ENCODE data around the gene CD3G.
A peak's percentile ranks its signal among the peaks of the same experiment; 100 is the strongest.

CD3G gene

GRCh38 chr11:118322721-118323120, 21.4 kb upstream of the CD3G start:
- Histone ChIP-seq H3K9me3 (ENCODE audit: control insufficient read depth in 1 of 2, low read length in 2 of 2) (no peaks in the 10 kb centered on the region), H3K4me3 (ENCODE audit: low read depth in 1 of 2, low read length in 2 of 2) (no peak overlapping the region), H3K4me1 (ENCODE audit: control insufficient read depth in 1 of 2, insufficient read depth in 2 of 2, low read length in 2 of 2) (peaks cover 18 to 20% of the 10 kb centered on the region in 2 donors), H3K27me3 (ENCODE audit: control insufficient read depth in 1 of 2, insufficient read depth in 2 of 2, low read length in 2 of 2) (no peaks in the 10 kb centered on the region), H3K36me3 (ENCODE audit: control insufficient read depth in 1 of 2, insufficient read depth in 2 of 2, low read length in 2 of 2) (no peaks in the 10 kb centered on the region), H3K9ac (ENCODE audit: low read depth in 1 of 2, low read length in 2 of 2) (no peak overlapping the region), H3K27ac (ENCODE audit: low read depth, low read length) (no peak overlapping the region)

DNA sequence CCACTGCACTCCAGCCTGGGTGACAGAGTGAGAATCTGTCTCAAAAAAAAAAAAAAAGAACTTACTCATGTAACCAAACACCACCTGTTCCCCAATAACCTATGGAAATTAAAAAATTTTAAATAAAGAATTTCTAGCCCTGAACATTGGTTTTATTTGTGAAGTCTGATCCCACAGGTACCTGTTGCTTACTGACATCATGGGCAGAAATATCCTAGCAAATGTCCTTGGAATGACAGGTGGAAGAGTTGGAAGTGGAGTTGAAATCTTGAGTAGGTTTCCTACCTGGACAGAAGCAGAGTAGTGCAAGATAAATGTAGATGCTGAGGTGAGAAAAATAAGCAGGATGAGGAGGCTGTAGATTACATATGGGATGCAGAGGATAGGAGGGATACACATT, 18.9 kb upstream of the CD3G start:
- H3K9ac ChIP-seq (ENCODE audit: low read depth in 1 of 2, low read length in 2 of 2): no peak overlapping the region
- H3K4me1 ChIP-seq (ENCODE audit: control insufficient read depth in 1 of 2, insufficient read depth in 2 of 2, low read length in 2 of 2): peaks cover 5 to 9% of the 10 kb centered on the region in 2 donors
- H3K27me3 ChIP-seq (ENCODE audit: control insufficient read depth in 1 of 2, insufficient read depth in 2 of 2, low read length in 2 of 2): no peaks in the 10 kb centered on the region
- H3K4me3 ChIP-seq (ENCODE audit: low read depth in 1 of 2, low read length in 2 of 2): no peak overlapping the region
- no peaks in the 10 kb centered on the region for H3K36me3 ChIP-seq (ENCODE audit: control insufficient read depth in 1 of 2, insufficient read depth in 2 of 2, low read length in 2 of 2)
- no peak overlapping the region for H3K27ac ChIP-seq (ENCODE audit: low read depth, low read length)
- no peaks in the 10 kb centered on the region for H3K9me3 ChIP-seq (ENCODE audit: control insufficient read depth in 1 of 2, low read length in 2 of 2)

GRCh38 chr11:118328745-118329144, 15.4 kb upstream of the CD3G start:
- Histone ChIP-seq H3K4me1 (ENCODE audit: control insufficient read depth in 1 of 2, insufficient read depth in 2 of 2, low read length in 2 of 2) (no peaks in the 10 kb centered on the region), H3K36me3 (ENCODE audit: control insufficient read depth in 1 of 2, insufficient read depth in 2 of 2, low read length in 2 of 2) (no peaks in the 10 kb centered on the region), H3K27me3 (ENCODE audit: control insufficient read depth in 1 of 2, insufficient read depth in 2 of 2, low read length in 2 of 2) (no peaks in the 10 kb centered on the region)

DNA sequence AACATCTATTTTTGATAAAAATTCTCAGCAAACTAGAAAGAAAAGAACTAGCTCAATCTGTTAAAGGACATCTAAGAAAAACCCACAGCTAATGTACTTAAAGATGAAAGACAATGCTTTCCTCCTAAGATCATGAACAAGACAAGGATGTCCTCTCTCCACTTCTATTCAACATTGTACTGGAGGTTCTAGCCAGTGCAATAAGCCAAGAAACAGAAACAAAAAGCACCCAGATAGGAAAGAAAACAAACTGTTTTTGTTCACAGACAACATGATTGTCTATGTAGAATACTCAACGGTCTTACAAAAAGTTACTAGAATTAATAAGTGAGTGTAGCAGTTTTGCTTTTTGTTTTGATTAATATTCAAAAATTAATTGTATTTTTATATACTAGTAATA, 9.4 kb upstream of the CD3G start:
- no peaks in the 10 kb centered on the region for H3K4me1 ChIP-seq (ENCODE audit: control insufficient read depth in 1 of 2, insufficient read depth in 2 of 2, low read length in 2 of 2)
- H3K36me3 ChIP-seq (ENCODE audit: control insufficient read depth in 1 of 2, insufficient read depth in 2 of 2, low read length in 2 of 2): no peaks in the 10 kb centered on the region
- H3K9ac ChIP-seq (ENCODE audit: low read depth in 1 of 2, low read length in 2 of 2): no peak overlapping the region
- H3K4me3 ChIP-seq (ENCODE audit: low read depth in 1 of 2, low read length in 2 of 2): no peak overlapping the region
- H3K27me3 ChIP-seq (ENCODE audit: control insufficient read depth in 1 of 2, insufficient read depth in 2 of 2, low read length in 2 of 2): no peaks in the 10 kb centered on the region
- H3K27ac ChIP-seq (ENCODE audit: low read depth, low read length): no peak overlapping the region
- H3K9me3 ChIP-seq (ENCODE audit: control insufficient read depth in 1 of 2, low read length in 2 of 2): no peaks in the 10 kb centered on the region

More at GRCh38 chr11:118328745-118329144, 15.4 kb upstream of the CD3G start:
- Histone ChIP-seq H3K9ac (ENCODE audit: low read depth in 1 of 2, low read length in 2 of 2) (no peak overlapping the region), H3K9me3 (ENCODE audit: control insufficient read depth in 1 of 2, low read length in 2 of 2) (no peaks in the 10 kb centered on the region), H3K27ac (ENCODE audit: low read depth, low read length) (no peak overlapping the region), H3K4me3 (ENCODE audit: low read depth in 1 of 2, low read length in 2 of 2) (no peak overlapping the region)

DNA sequence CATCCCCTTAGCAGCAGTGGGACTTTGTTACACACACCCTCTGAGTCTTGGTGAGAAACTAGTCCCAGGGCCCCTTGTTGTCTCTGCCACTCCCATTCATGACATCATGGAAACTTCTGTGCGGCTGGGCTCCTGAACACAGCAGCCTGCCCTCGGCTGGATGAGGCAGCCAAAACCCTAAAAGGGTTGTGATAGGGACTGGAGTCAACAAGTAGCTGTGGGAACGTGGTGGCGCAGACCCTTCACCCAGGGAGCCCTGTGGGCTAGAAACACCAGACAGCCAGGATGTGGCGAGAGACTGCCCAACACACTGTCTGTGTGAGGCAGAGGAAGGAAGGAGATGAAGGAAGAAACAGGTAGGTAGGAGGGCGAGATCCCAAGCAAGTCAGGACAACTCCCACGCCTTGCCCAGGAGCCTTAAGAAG, 5.5 kb upstream of the CD3G start:
- Histone ChIP-seq H3K9ac (ENCODE audit: low read depth in 1 of 2, low read length in 2 of 2) (no peak overlapping the region), H3K9me3 (ENCODE audit: control insufficient read depth in 1 of 2, low read length in 2 of 2) (no peaks in the 10 kb centered on the region), H3K27me3 (ENCODE audit: control insufficient read depth in 1 of 2, insufficient read depth in 2 of 2, low read length in 2 of 2) (no peaks in the 10 kb centered on the region), H3K27ac (ENCODE audit: low read depth, low read length) (no peak overlapping the region), H3K36me3 (ENCODE audit: control insufficient read depth in 1 of 2, insufficient read depth in 2 of 2, low read length in 2 of 2) (no peaks in the 10 kb centered on the region), H3K4me1 (ENCODE audit: control insufficient read depth in 1 of 2, insufficient read depth in 2 of 2, low read length in 2 of 2) (no peaks in the 10 kb centered on the region), H3K4me3 (ENCODE audit: low read depth in 1 of 2, low read length in 2 of 2) (no peak overlapping the region)

- H3K4me3 ChIP-seq (ENCODE audit: low read depth in 1 of 2, low read length in 2 of 2): peak overlapping the region in 1 of 2 donors; percentile 3
- no peaks in the 10 kb centered on the region for H3K36me3 ChIP-seq (ENCODE audit: control insufficient read depth in 1 of 2, insufficient read depth in 2 of 2, low read length in 2 of 2)
- H3K27ac ChIP-seq (ENCODE audit: low read depth, low read length): peak overlapping the region; percentile 23
- no peaks in the 10 kb centered on the region for H3K9me3 ChIP-seq (ENCODE audit: control insufficient read depth in 1 of 2, low read length in 2 of 2)
- no peak overlapping the region for H3K9ac ChIP-seq (ENCODE audit: low read depth in 1 of 2, low read length in 2 of 2)
- no peaks in the 10 kb centered on the region for H3K27me3 ChIP-seq (ENCODE audit: control insufficient read depth in 1 of 2, insufficient read depth in 2 of 2, low read length in 2 of 2)
- no peaks in the 10 kb centered on the region for H3K4me1 ChIP-seq (ENCODE audit: control insufficient read depth in 1 of 2, insufficient read depth in 2 of 2, low read length in 2 of 2)
These were observed 4.7 kb upstream of the CD3G start for GRCh38 chr11:118339281-118339961.

DNA sequence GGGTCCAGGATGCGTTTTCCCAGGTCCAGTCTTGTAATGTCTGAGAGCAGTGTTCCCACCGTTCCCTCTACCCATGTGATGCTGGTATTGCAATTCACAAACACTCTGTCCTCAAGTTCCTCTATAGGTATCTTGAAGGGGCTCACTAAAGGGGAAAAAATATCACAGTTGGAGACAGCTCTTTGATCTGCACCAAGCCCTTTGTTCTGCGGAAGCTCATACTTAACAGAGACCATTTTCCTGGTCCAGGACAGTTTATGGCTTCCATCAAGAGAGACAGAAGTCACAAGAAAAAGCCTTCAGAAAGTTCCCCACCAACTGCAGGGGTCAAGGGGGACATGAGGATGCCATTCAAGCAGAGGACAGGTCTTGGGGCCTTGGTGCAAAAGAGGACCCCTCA, 3.7 kb upstream of the CD3G start:
- Histone ChIP-seq H3K27ac (ENCODE audit: low read depth, low read length) (no peak overlapping the region), H3K4me1 (ENCODE audit: control insufficient read depth in 1 of 2, insufficient read depth in 2 of 2, low read length in 2 of 2) (no peaks in the 10 kb centered on the region), H3K4me3 (ENCODE audit: low read depth in 1 of 2, low read length in 2 of 2) (peak overlapping the region; percentile 29 to 53), H3K9ac (ENCODE audit: low read depth in 1 of 2, low read length in 2 of 2) (no peak overlapping the region), H3K27me3 (ENCODE audit: control insufficient read depth in 1 of 2, insufficient read depth in 2 of 2, low read length in 2 of 2) (no peaks in the 10 kb centered on the region), H3K36me3 (ENCODE audit: control insufficient read depth in 1 of 2, insufficient read depth in 2 of 2, low read length in 2 of 2) (no peaks in the 10 kb centered on the region), H3K9me3 (ENCODE audit: control insufficient read depth in 1 of 2, low read length in 2 of 2) (no peaks in the 10 kb centered on the region)

DNA sequence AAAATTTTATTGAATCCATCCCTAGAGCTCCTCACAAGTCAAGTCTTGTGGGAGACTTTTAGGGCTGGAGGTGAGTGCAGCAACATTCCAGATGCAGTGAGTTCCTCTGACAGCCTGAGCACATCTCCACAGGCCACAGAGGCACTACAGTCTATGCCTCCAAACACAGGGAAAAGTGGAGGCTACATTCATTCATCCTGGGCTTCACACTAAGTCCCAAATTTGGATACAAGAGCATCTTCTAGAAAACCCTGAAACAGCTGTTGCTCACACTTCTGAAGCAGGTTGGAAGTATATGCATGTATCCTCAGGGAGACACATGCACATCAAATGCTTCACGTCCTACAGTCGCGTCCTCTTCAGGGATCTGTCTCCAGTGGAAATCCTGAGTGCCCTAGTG, 2.9 kb upstream of the CD3G start:
- Histone ChIP-seq H3K36me3 (ENCODE audit: control insufficient read depth in 1 of 2, insufficient read depth in 2 of 2, low read length in 2 of 2) (no peaks in the 10 kb centered on the region), H3K9me3 (ENCODE audit: control insufficient read depth in 1 of 2, low read length in 2 of 2) (no peaks in the 10 kb centered on the region), H3K9ac (ENCODE audit: low read depth in 1 of 2, low read length in 2 of 2) (peak overlapping the region in 1 of 2 donors; percentile 16), H3K27me3 (ENCODE audit: control insufficient read depth in 1 of 2, insufficient read depth in 2 of 2, low read length in 2 of 2) (no peaks in the 10 kb centered on the region), H3K4me3 (ENCODE audit: low read depth in 1 of 2, low read length in 2 of 2) (peak overlapping the region; percentile 36 to 53), H3K4me1 (ENCODE audit: control insufficient read depth in 1 of 2, insufficient read depth in 2 of 2, low read length in 2 of 2) (no peaks in the 10 kb centered on the region), H3K27ac (ENCODE audit: low read depth, low read length) (no peak overlapping the region)

- no peaks in the 10 kb centered on the region for H3K27me3 ChIP-seq (ENCODE audit: control insufficient read depth in 1 of 2, insufficient read depth in 2 of 2, low read length in 2 of 2)
These were observed 2.2 kb upstream of the CD3G start for GRCh38 chr11:118341815-118342489.

GRCh38 chr11:118342503-118343161, 1.5 kb upstream of the CD3G start, which contains the start of gene CD3D:
Gene CD3D (minus strand): TSS chr11:118342705. CDS start chr11:118342607, 98 bp downstream.
- Histone ChIP-seq H3K9ac (ENCODE audit: low read depth in 1 of 2, low read length in 2 of 2) (peak within 1 kb of the TSS; percentile 16 to 26), H3K4me3 (ENCODE audit: low read depth in 1 of 2, low read length in 2 of 2) (peak within 1 kb of the TSS; percentile 53 to 58), H3K27me3 (ENCODE audit: control insufficient read depth in 1 of 2, insufficient read depth in 2 of 2, low read length in 2 of 2) (no peaks in the 10 kb centered on the region), H3K9me3 (ENCODE audit: control insufficient read depth in 1 of 2, low read length in 2 of 2) (no peaks in the 10 kb centered on the region), H3K36me3 (ENCODE audit: control insufficient read depth in 1 of 2, insufficient read depth in 2 of 2, low read length in 2 of 2) (no peaks in the 10 kb centered on the region), H3K27ac (ENCODE audit: low read depth, low read length) (peak within 1 kb of the TSS; percentile 34), H3K4me1 (ENCODE audit: control insufficient read depth in 1 of 2, insufficient read depth in 2 of 2, low read length in 2 of 2) (no peaks in the 10 kb centered on the region)

More at GRCh38 chr11:118341815-118342489, 2.2 kb upstream of the CD3G start:
- Histone ChIP-seq H3K4me3 (ENCODE audit: low read depth in 1 of 2, low read length in 2 of 2) (peak overlapping the region; percentile 53 to 58), H3K27ac (ENCODE audit: low read depth, low read length) (peak overlapping the region; percentile 34), H3K36me3 (ENCODE audit: control insufficient read depth in 1 of 2, insufficient read depth in 2 of 2, low read length in 2 of 2) (no peaks in the 10 kb centered on the region), H3K9ac (ENCODE audit: low read depth in 1 of 2, low read length in 2 of 2) (peak overlapping the region; percentile 16 to 26), H3K9me3 (ENCODE audit: control insufficient read depth in 1 of 2, low read length in 2 of 2) (no peaks in the 10 kb centered on the region), H3K4me1 (ENCODE audit: control insufficient read depth in 1 of 2, insufficient read depth in 2 of 2, low read length in 2 of 2) (no peaks in the 10 kb centered on the region)

All from duodenal mucosa (tissue), 2 donors.